ENCODE data around the gene NQO1. TPM values are rescaled to one million over a fixed set of nuclear protein-coding genes. Genes with fewer than 3 reads are reported as not detected.
"Not testable (repeated sequence)": the region's sequence is repeated elsewhere in the genome, so short reads cannot be mapped to it uniquely, and the experiment has no call there.

Gene NQO1
- total RNA-seq (2014; rRNA removed; shearing (Covaris generic)): 13.0 and 14.6 TPM in 2 replicates

DNA sequence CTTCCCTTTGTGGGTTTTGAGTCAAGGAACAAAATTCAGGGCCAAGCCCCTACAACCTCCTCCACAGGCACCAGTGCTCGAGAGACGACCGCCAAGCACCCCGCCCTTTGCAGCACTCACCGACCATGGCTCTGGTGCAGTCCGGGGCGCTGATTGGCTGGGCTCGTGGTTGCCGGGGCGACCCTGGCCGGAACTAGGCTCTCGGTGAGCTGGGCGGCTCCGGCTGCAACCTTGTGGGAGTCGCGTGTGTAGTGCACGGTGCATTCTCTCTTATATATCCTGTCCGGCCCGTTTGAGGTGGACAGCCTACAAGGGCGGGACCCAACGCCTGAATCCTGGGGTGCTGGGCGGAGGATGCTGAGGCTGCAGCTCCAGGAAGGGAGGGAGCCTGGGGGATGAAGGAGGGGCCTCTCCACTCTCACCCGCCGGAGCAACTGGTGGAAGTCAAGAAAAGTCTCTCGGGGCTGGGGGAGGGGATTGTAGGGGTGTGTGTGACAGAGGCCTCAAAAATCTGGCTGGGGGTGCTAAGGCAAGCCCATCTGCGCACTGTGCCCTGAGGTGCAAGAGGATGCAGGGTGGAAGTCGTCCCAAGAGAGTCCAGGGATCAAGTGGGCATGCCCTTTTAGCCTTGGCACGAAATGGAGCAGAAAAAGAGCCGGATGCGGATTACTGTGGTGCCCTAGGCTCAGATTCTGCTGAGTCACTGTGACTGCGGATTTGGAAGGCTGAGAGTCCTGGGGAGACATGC lies at the start of gene NQO1:
NQO1 (minus strand) TSS at position 248 of the 748 bp plus-strand sequence; CDS start at position 127, 121 bp downstream.
- H3K27ac ChIP-seq: peak within 1 kb of the TSS; percentile 80

DNA sequence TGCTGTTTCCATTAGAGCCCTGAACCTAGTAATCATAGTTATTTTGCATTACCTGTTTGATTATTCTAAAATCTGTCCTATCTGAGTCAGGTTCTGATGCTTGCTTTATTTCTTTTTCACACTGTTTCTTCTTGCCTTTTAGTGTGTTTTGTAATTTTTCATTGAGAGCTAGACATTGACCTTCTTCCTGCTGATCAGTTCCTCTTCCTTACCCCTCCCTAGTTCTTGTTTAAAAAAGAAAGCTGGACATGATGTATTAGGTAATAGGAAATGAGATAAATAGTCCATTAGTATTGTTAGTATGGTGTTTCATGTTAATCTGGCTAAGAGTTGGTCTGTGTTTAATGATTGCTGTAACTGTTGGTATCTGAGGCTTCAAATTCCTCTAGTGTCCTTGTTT lies 49.2 kb upstream of the NQO1 start:
- Histone ChIP-seq H3K4me1 (peaks cover 10% of the 10 kb centered on the region), H3K4me3 (no peak overlapping the region), H3K9me3 (replicated peaks) (0 out of 2 replicates have a peak, but pooled peaks cover 3% of the 10 kb centered on the region), H3K27ac (no peak overlapping the region), H3K36me3 (no peaks in the 10 kb centered on the region), H3K27me3 (no peaks in the 10 kb centered on the region)
- DNase-seq: no peak

More for the DNA sequence above, at the start of gene NQO1:
- no peaks in the 10 kb centered on the region for H3K27me3 ChIP-seq
- peak; percentile 91 to 92 for DNase-seq
- peak within 1 kb of the TSS; percentile 53 for H3K4me3 ChIP-seq
- H3K36me3 ChIP-seq: no peaks in the 10 kb centered on the region
- H3K9me3 ChIP-seq (replicated peaks): no peaks in the 10 kb centered on the region
- H3K4me1 ChIP-seq: no peaks in the 10 kb centered on the region

DNA sequence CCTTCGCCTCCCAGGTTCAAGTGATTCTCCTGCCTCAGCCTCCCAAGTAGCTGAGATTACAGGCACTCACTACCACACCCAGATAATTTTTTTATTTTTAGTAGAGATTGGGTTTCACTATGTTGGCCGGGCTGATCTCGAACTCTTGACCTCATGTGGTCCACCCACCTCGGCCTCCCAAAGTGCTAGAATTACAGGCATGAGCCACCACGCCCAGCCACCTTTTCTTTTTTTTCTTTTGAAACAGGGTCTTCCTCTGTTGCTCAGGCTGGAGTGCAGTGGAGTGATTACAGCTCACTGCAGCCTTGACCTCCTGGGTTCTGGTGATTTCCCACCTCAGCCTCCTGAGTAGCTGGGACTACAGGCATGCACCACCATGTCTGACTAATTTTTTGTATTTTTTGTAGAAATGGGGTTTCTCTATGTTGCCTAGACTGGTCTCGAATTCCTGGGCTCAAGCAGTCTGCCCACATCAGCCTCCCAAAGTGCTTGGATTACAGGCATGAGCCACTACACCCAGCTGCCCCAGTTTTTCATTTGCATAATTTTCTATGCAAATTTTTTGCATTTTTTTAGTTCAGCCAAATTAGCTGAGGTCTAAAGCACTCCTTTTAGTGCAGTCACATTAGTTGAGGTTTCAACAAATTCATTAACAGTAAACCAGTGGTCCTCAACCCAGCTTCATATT lies 47.0 kb upstream of the NQO1 start:
- peak in 1 of 2 experiments; percentile 28 for DNase-seq
- Histone ChIP-seq H3K27ac (peak overlapping the region; percentile 36), H3K4me1 (peaks cover 10% of the 10 kb centered on the region), H3K4me3 (no peak overlapping the region), H3K36me3 (no peaks in the 10 kb centered on the region), H3K9me3 (replicated peaks) (0 out of 2 replicates have a peak, but pooled peaks cover 3% of the 10 kb centered on the region), H3K27me3 (no peaks in the 10 kb centered on the region)

DNA sequence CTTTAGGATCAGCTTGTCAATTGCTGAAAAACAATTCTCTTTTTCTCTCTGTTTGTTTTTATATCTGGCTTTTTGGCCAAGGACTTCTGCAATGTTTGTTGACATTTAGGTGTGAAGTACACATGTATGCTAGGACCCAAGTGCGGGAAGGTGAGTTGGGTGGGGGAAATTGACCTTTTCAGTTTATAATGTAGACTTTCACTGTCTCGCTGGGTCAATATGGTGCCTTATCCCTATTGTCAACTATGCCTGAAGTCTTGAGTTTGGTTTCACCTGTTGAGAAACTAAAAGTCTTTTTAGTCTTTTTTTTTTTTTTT lies 45.2 kb upstream of the NQO1 start:
- Histone ChIP-seq H3K27me3 (no peaks in the 10 kb centered on the region), H3K27ac (no peak overlapping the region), H3K36me3 (no peaks in the 10 kb centered on the region), H3K4me3 (no peak overlapping the region), H3K9me3 (replicated peaks) (0 out of 2 replicates have a peak, but pooled peaks cover 3% of the 10 kb centered on the region), H3K4me1 (peaks cover 10% of the 10 kb centered on the region)
- no peak for DNase-seq

DNA sequence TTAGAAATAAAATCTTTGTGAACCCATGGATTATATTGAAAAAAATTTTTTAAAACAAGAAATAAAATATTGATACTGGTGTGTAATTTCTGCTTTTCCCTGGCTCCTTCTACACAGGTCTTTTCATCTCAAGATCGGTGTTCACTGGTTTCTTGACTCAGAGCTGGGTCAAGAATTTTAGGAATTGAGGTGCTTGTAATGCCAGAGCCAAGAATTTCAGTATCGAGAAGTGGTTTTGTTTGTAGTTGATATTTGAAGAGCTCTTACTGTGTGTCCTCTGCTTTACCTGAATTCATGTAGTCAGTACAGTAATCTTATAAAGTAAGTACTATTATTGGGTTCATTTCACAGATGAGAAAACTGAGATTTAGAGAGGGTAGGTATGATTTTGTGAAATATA lies 43.0 kb upstream of the NQO1 start:
- no peaks in the 10 kb centered on the region for H3K36me3 ChIP-seq
- no peaks in the 10 kb centered on the region for H3K27me3 ChIP-seq
- peaks cover 10% of the 10 kb centered on the region for H3K4me1 ChIP-seq
- no peak for DNase-seq
- no peak overlapping the region for H3K27ac ChIP-seq
- no peak overlapping the region for H3K4me3 ChIP-seq
- no peaks in the 10 kb centered on the region for H3K9me3 ChIP-seq (replicated peaks)

DNA sequence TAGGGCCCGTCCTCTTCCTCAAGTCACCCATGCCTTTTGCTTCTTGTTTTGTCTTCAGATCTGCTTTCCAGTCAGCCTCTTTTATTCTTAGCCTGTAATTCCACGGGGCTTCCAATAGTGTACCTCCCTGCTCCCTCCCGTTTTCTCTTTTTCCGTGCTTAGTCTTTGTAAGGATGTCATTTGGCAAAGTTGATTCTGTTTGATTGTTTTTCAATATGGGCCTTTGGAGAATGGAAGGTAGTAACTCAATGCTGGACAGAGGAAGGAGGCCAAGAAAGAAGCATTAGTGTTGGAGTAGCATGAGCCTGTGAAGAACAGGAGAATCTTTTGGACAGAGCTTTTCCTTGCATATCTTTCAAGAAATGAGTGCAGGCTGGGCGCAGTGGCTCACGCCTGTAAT lies 42.3 kb upstream of the NQO1 start:
- H3K36me3 ChIP-seq: no peaks in the 10 kb centered on the region
- H3K4me3 ChIP-seq: no peak overlapping the region
- peaks cover 7% of the 10 kb centered on the region for H3K4me1 ChIP-seq
- H3K9me3 ChIP-seq (replicated peaks): no peaks in the 10 kb centered on the region
- no peak for DNase-seq
- H3K27me3 ChIP-seq: no peaks in the 10 kb centered on the region
- H3K27ac ChIP-seq: no peak overlapping the region

DNA sequence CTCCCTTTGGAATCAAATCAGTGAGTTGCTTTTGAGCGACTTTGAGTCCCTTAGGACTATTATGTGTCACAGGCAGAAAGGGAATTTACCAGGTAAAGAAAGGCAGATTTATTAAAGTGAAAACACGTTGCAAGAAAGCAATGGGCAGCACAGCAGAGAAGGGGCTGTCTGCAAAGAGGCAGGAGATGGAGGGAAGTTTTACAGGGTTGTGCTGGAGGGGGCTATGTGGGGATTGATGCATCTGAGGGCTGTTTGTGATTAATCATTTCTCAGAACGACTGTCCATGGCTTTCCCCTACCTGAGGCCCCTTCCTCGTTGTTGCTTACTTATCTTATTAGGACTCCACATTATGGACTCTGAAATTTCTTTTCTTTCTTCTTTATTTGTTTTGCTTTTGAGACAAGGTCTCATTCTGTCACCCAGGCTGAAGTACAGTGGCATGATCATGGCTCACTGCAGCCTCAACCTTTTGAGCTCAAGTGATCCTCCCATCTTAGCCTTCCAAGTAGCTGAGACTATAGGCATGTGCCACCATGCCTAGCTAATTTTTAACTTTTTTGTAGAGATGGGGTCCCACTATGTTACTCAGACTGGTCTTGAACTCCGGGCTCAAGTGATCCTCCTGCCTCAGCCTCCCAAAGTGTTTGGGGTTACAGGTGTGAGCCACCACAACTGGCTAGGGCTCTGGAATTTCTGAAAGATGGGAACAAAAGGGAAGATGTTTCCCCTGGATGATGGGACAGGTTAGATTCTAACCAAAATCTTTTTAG lies 41.3 kb upstream of the NQO1 start:
- H3K27ac ChIP-seq: no peak overlapping the region
- no peak for DNase-seq
- no peaks in the 10 kb centered on the region for H3K9me3 ChIP-seq (replicated peaks)
- no peaks in the 10 kb centered on the region for H3K27me3 ChIP-seq
- no peak overlapping the region for H3K4me3 ChIP-seq
- no peaks in the 10 kb centered on the region for H3K36me3 ChIP-seq
- no peaks in the 10 kb centered on the region for H3K4me1 ChIP-seq

DNA sequence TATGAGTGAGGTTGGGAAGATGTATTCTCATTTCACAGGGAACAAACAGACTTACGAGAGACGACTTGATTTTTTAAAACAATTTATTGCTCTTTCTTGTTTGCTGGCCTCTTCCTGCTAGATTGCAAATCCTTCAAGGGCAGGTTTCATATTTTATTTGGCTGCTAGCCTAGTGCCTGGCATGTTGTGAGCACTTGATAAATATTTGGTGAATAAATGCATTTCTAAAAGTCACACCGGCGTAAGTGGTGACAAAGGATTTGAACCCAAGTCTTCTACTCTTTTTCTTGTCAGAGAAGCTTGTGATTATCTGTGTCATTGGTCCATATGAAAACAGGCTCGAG lies 37.2 kb upstream of the NQO1 start:
- no peaks in the 10 kb centered on the region for H3K9me3 ChIP-seq (replicated peaks)
- no peaks in the 10 kb centered on the region for H3K4me1 ChIP-seq
- DNase-seq: no peak
- H3K4me3 ChIP-seq: no peak overlapping the region
- no peak overlapping the region for H3K27ac ChIP-seq
- H3K36me3 ChIP-seq: no peaks in the 10 kb centered on the region
- H3K27me3 ChIP-seq: no peaks in the 10 kb centered on the region

DNA sequence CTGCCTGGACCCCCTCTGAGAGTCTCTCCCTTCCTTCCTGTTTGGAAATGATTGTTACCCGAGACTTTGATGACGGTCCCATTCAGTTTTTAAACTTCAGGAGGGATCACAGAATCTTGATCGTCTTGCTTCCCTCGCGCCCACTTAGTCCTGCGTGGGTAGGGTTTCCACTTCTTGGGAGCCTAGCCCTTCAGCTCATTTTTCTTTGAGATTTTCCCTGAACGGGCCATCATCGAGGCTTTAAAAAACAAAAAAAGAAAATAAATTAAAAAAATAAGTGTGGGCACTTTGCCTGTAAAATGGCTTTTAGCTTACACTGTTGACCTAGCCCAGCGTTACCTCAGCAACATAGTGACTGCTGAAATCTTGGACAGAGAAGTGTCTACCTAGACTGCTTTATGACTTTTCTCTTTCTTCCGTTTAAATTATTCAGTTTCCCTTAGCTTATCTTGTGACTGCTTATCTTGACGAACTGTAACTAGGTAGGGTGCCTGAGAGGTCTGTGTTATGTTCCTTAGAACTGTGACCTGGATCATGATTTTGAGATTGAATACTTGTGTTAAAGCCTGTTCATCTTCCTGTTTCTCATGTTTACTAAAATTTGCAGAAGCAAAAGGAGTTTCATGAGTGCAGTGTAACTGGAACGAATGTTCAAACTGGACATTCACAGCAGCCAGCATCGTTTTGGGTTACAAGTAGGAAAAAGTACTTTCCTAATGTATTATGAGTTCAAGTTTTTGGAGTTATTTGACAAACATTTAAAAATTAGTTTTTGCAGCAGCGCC lies 36.6 kb upstream of the NQO1 start:
- Histone ChIP-seq H3K27ac (peak overlapping the region; percentile 30; the same call in 1 of the 2 replicates), H3K36me3 (no peaks in the 10 kb centered on the region), H3K9me3 (replicated peaks) (no peaks in the 10 kb centered on the region), H3K4me3 (peak overlapping the region; percentile 88), H3K4me1 (no peaks in the 10 kb centered on the region), H3K27me3 (no peaks in the 10 kb centered on the region)
- no peak for DNase-seq

DNA sequence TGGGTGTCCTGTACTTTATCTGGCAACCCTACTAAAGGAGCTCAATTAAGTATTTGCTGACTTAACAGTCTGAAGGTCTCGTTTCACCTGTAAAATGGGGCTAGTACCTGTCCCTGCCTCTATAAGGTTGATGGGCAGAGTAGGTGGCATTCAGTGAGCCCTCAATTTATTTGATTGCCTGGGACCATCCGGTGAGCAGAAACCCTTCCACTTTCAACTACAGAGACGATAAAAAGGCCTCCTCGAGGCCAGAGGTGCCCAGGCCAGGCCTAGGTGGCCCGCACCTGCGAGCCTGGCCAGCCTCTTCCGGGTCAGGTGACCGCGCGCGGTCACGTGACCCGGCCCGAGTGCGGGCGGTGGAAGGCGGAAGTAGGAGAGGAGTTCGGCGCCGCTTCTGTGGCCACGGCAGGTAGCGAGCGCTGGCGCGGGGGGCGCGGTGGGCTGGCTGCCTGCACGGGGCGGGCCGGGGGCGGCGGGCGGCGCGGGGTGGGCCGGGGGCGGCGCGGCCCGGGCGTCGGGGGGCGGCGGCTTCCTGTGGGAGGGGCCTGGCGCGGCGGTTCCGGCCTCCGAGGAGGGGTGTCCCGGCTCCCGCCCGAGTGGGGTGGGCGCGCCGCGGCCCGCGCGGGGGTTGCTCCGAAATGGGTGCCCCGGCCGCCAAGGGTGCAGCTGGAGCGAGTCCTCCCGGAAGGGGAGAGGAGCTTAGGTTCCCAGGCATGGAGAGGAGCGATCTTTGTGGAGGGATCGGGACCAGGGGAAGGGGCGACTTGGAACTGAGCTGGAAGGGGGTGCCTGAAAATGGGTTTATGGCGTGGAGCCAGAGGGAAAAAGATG lies 35.8 kb upstream of the NQO1 start, which contains the start of gene WWP2:
WWP2 (plus strand) TSS at position 350 of the 831 bp plus-strand sequence. CDS start 24,679 bp downstream, outside the sequence.
- Histone ChIP-seq H3K4me3 (peak within 1 kb of the TSS; percentile 88), H3K36me3 (no peaks in the 10 kb centered on the region), H3K9me3 (replicated peaks) (no peaks in the 10 kb centered on the region), H3K27ac (peak within 1 kb of the TSS; percentile 30; the same call in 1 of the 2 replicates), H3K4me1 (no peaks in the 10 kb centered on the region), H3K27me3 (no peaks in the 10 kb centered on the region)
- DNase-seq: peak; percentile 60 to 63

DNA sequence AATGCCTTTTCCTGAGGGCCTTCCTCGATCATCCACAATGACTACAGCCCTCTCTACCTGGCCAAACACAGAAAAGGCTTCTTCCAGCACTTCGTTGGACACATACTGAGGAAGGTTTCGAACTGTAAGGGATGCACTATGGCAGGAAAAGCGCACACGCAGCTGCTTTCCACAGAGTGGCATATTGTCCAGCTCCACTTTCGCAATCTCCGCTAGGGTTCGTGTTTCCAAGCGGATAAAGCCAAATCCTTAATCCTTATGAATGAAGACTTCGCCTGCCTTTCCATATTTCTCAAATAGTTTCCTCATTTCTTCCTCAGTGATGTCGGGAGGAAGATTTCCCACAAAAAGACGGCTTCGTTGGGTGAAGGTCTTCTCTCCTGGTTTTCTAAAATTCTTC lies 31.0 kb upstream of the NQO1 start:
- peak overlapping the region; percentile 43 for H3K4me3 ChIP-seq
- H3K36me3 ChIP-seq; H3K27me3 ChIP-seq; H3K9me3 ChIP-seq (replicated peaks); H3K27ac ChIP-seq; H3K4me1 ChIP-seq: not testable (repeated sequence)
- peak in 1 of 2 experiments; percentile 37 for DNase-seq

DNA sequence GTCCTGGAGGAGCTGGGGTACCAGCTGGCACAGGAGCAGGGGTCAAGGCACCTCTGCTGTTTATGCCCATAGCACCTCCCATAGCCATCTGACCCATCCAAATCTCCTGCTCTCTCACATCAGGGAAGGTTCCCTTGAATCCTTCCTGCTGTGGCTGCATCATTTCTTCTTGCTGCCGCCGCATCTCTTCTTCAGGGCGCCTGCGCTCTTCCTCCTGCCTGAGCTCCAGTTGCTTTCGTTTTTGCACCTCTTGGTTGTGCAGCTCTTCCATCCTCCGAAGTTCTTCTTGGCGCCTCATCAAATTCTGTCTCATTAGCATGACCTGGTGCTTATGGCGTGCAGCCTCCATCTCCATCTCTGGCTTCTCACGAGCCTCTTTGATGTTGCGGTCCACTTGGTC lies 30.3 kb upstream of the NQO1 start:
- no peak overlapping the region for H3K4me3 ChIP-seq
- H3K4me1 ChIP-seq: no peaks in the 10 kb centered on the region
- DNase-seq: no peak
- H3K9me3 ChIP-seq (replicated peaks): no peaks in the 10 kb centered on the region
- no peaks in the 10 kb centered on the region for H3K36me3 ChIP-seq
- H3K27ac ChIP-seq: no peak overlapping the region
- no peaks in the 10 kb centered on the region for H3K27me3 ChIP-seq

DNA sequence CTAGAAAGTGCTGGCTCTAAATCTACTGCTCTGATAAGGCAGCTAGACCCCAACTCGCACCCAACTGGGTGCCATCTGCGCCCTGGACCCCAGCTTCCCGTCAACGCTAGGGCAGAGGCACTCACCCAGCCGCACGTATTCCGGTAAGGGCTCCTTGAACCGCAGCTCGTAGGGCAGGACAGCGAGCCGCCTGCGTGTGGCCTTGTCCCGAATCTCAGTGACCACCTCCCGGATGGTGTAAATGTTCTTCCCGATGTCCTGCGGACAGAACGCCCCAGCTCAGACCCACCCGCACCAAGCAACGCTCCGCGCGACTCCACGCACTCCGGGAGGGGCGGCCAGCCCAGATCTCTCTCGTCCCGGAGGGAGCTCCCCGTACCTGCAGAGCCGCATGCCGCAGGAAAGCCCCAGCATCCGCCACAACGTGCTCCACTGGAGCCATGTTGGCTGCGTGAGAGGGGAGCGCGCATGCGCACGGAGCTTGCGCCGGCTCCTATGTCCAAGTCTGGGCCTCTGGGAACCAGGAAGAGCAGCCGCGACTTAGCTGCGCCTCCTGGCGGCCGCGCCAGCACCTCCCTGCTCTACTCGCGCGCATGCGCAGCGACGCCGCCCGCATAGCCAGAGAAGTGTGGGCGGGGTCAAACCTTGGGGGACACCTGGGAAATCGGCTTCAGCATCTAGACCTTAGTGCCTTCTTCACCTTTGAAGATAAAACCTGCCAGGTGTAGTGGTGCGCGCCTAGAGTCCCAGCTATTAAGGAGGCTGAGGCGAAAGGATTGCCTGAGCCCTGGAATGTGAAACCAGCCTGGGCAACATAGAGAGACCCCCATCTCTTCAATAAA lies 28.3 kb upstream of the NQO1 start, which contains the start of gene NOB1:
NOB1 (minus strand) TSS at position 458 of the 842 bp plus-strand sequence; CDS start at position 442, 16 bp downstream.
- Histone ChIP-seq H3K4me3 (peak within 1 kb of the TSS; percentile 86), H3K4me1 (no peaks in the 10 kb centered on the region), H3K27ac (peak within 1 kb of the TSS; percentile 63), H3K9me3 (replicated peaks) (no peaks in the 10 kb centered on the region), H3K36me3 (peaks cover 4% of the 10 kb centered on the region), H3K27me3 (no peaks in the 10 kb centered on the region)
- peak; percentile 91 to 93 for DNase-seq

Measured in SJCRH30 (cell line).